ENCODE results near the gene LETMD1.

DNA sequence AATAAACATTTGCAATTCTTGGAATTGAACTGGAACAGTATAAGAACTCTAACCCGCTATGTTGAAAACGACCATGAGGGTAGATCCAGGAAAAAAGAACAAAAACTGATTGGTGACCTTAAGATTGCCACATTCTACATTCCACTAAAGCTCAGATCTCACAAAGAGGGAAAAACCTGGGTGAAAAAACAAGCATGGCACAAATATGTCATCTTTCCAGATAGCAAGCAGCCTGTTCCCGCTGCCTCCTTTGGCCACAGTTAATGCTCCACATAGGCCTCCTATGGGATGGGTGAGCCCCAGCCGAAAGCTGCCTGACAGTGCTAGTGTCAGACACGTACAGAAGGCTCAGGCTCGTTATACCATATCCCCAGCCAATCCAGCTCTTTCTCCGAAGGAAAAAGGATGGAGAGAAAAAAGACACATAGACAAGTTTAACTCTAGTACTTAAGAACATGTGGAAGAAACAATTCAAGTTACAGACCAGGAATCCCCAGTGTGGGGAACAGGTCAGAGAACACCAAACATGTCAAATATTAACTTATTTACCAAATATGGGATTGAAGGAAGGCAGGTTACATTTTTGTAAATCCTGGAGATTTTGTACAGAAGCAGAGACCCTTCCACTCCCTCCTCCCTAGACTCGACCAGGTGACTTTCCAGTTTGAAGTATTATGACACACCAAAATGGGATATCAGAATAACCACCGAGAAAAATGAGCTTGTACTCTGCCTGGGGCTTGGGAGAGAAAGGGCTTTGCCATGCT is 14.7 kb downstream of the LETMD1 start:
- TF ChIP-seq, protein P1, sequence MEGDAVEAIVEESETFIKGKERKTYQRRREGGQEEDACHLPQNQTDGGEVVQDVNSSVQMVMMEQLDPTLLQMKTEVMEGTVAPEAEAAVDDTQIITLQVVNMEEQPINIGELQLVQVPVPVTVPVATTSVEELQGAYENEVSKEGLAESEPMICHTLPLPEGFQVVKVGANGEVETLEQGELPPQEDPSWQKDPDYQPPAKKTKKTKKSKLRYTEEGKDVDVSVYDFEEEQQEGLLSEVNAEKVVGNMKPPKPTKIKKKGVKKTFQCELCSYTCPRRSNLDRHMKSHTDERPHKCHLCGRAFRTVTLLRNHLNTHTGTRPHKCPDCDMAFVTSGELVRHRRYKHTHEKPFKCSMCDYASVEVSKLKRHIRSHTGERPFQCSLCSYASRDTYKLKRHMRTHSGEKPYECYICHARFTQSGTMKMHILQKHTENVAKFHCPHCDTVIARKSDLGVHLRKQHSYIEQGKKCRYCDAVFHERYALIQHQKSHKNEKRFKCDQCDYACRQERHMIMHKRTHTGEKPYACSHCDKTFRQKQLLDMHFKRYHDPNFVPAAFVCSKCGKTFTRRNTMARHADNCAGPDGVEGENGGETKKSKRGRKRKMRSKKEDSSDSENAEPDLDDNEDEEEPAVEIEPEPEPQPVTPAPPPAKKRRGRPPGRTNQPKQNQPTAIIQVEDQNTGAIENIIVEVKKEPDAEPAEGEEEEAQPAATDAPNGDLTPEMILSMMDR (IDR thresholded peaks at IDR 0.05), result no peak
- no peak for TF ChIP-seq POLR2A (IDR thresholded peaks at IDR 0.05)

Measured in thyroid gland (tissue), 4 donors.